HEK293 (cell line): ENCODE data around the gene ELAPOR1.

Experiments used
- GLIS2 ChIP-seq: fragments of 450-650 bp; formaldehyde crosslinking; IDR thresholded peaks from 2 replicates; pipeline ENCODE4 v1.5.1; 2016; ENCODE audit warnings: missing biosample characterization, missing genetic modification characterization
- HOXA7 ChIP-seq: sonication (generic); formaldehyde crosslinking; IDR thresholded peaks from 2 replicates; pipeline ENCODE4 v1.8.1; 2022; ENCODE audit warnings: missing genetic modification reagents, borderline replicate concordance
- ZBTB1 ChIP-seq: fragments of 450-650 bp; formaldehyde crosslinking; IDR thresholded peaks from 2 replicates; pipeline ENCODE4 v1.5.1; 2016; ENCODE audit warnings: missing biosample characterization, missing genetic modification characterization
- ZBTB48 ChIP-seq: fragments of 450-650 bp; formaldehyde crosslinking; IDR thresholded peaks from 2 replicates; pipeline ENCODE4 v1.5.1; 2016; ENCODE audit warnings: missing biosample characterization, missing genetic modification characterization
- ZNF223 ChIP-seq: fragments of 450-650 bp; formaldehyde crosslinking; IDR thresholded peaks from 2 replicates; pipeline ENCODE4 v1.5.1; 2016; ENCODE audit warnings: missing biosample characterization, missing genetic modification characterization
- ZNF302 ChIP-seq: fragments of 450-650 bp; formaldehyde crosslinking; IDR thresholded peaks from 2 replicates; pipeline ENCODE4 v1.5.1; 2016; ENCODE audit warnings: missing biosample characterization, missing genetic modification characterization, low read depth
- ZNF510 ChIP-seq: fragments of 450-650 bp; formaldehyde crosslinking; IDR thresholded peaks from 2 replicates; pipeline ENCODE4 v1.5.1; 2018; ENCODE audit warnings: mild to moderate bottlenecking, missing genetic modification characterization, missing biosample characterization; ENCODE audit not compliant: insufficient replicate concordance
- ZNF585B ChIP-seq: fragments of 450-650 bp; formaldehyde crosslinking; IDR thresholded peaks from 2 replicates; pipeline ENCODE4 v1.5.1; 2016; ENCODE audit warnings: missing biosample characterization, missing genetic modification characterization
- ZNF768 ChIP-seq: fragments of 450-650 bp; formaldehyde crosslinking; IDR thresholded peaks from 2 replicates; pipeline ENCODE4 v1.5.1; 2018; ENCODE audit warnings: missing biosample characterization, mild to moderate bottlenecking, missing genetic modification characterization
- ZNF776 ChIP-seq: fragments of 450-650 bp; formaldehyde crosslinking; IDR thresholded peaks from 2 replicates; pipeline ENCODE4 v1.5.0; 2017; ENCODE audit warnings: missing biosample characterization, missing genetic modification characterization, borderline replicate concordance
- ZNF830 ChIP-seq: fragments of 450-650 bp; IDR thresholded peaks from 2 replicates; pipeline ENCODE4 v1.5.0; 2018; ENCODE audit warnings: missing biosample characterization, missing genetic modification characterization, low read depth, mild to moderate bottlenecking, moderate library complexity
- TF ChIP-seq, protein P1 (sequence below): fragments of 450-650 bp; formaldehyde crosslinking; conservative IDR thresholded peaks from 2 replicates; pipeline ENCODE4 v1.5.1; 2016; ENCODE audit warnings: low read depth, missing biosample characterization, missing genetic modification characterization
- TF ChIP-seq, protein P2 (sequence below): fragments of 450-650 bp; formaldehyde crosslinking; IDR thresholded peaks from 2 replicates; pipeline ENCODE4 v1.5.1; 2016; ENCODE audit warnings: missing biosample characterization, missing genetic modification characterization, borderline replicate concordance
- TF ChIP-seq, protein P3 (sequence below): fragments of 450-650 bp; formaldehyde crosslinking; IDR thresholded peaks from 2 replicates; pipeline ENCODE4 v1.5.1; 2016; ENCODE audit warnings: missing biosample characterization, missing genetic modification characterization
- TF ChIP-seq, protein P4 (sequence below): fragments of 450-650 bp; formaldehyde crosslinking; IDR thresholded peaks from 2 replicates; pipeline ENCODE4 v1.5.1; 2016; ENCODE audit warnings: missing biosample characterization, missing genetic modification characterization
- TF ChIP-seq, protein P5 (sequence below): fragments of 450-650 bp; formaldehyde crosslinking; IDR thresholded peaks from 2 replicates; pipeline ENCODE4 v1.5.1; 2016; ENCODE audit warnings: missing biosample characterization, missing genetic modification characterization
- TF ChIP-seq, protein P6 (sequence below): fragments of 450-650 bp; formaldehyde crosslinking; IDR thresholded peaks from 2 replicates; pipeline ENCODE4 v1.5.1; 2016; ENCODE audit warnings: missing biosample characterization, missing genetic modification characterization, low read depth
- TF ChIP-seq, protein P7 (sequence below): fragments of 450-650 bp; formaldehyde crosslinking; IDR thresholded peaks from 2 replicates; pipeline ENCODE4 v1.5.1; 2017; ENCODE audit warnings: missing biosample characterization, missing genetic modification characterization

The ELAPOR1 gene

DNA sequence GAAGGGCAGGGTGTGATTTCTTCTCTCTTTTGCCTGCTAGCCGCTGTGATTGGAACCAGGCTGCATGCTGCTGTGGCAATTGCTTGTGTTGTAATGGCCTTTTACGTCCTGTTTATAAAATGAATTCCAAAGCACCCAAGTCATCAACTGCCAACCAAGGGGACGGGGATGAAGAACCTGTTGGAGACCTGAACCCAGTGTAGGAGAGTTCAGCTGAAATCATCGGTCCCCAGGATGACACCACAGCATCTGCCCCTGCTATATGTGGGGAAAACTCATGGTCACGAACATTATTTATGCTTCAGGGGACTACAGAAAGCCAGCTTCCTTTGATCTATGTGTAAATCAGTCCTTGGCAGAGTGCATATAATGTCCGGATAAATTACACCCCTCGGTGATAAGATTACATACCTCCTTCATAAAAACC lies 19.5 kb upstream of the ELAPOR1 start (continued):
- TF ChIP-seq, protein P1, sequence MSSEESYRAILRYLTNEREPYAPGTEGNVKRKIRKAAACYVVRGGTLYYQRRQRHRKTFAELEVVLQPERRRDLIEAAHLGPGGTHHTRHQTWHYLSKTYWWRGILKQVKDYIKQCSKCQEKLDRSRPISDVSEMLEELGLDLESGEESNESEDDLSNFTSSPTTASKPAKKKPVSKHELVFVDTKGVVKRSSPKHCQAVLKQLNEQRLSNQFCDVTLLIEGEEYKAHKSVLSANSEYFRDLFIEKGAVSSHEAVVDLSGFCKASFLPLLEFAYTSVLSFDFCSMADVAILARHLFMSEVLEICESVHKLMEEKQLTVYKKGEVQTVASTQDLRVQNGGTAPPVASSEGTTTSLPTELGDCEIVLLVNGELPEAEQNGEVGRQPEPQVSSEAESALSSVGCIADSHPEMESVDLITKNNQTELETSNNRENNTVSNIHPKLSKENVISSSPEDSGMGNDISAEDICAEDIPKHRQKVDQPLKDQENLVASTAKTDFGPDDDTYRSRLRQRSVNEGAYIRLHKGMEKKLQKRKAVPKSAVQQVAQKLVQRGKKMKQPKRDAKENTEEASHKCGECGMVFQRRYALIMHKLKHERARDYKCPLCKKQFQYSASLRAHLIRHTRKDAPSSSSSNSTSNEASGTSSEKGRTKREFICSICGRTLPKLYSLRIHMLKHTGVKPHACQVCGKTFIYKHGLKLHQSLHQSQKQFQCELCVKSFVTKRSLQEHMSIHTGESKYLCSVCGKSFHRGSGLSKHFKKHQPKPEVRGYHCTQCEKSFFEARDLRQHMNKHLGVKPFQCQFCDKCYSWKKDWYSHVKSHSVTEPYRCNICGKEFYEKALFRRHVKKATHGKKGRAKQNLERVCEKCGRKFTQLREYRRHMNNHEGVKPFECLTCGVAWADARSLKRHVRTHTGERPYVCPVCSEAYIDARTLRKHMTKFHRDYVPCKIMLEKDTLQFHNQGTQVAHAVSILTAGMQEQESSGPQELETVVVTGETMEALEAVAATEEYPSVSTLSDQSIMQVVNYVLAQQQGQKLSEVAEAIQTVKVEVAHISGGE (tag by site-specific recombination) = no peak
- no peak for TF ChIP-seq GLIS2 (tag by site-specific recombination)
- no peak for TF ChIP-seq ZNF302 (tag by site-specific recombination)
- TF ChIP-seq, protein P2, sequence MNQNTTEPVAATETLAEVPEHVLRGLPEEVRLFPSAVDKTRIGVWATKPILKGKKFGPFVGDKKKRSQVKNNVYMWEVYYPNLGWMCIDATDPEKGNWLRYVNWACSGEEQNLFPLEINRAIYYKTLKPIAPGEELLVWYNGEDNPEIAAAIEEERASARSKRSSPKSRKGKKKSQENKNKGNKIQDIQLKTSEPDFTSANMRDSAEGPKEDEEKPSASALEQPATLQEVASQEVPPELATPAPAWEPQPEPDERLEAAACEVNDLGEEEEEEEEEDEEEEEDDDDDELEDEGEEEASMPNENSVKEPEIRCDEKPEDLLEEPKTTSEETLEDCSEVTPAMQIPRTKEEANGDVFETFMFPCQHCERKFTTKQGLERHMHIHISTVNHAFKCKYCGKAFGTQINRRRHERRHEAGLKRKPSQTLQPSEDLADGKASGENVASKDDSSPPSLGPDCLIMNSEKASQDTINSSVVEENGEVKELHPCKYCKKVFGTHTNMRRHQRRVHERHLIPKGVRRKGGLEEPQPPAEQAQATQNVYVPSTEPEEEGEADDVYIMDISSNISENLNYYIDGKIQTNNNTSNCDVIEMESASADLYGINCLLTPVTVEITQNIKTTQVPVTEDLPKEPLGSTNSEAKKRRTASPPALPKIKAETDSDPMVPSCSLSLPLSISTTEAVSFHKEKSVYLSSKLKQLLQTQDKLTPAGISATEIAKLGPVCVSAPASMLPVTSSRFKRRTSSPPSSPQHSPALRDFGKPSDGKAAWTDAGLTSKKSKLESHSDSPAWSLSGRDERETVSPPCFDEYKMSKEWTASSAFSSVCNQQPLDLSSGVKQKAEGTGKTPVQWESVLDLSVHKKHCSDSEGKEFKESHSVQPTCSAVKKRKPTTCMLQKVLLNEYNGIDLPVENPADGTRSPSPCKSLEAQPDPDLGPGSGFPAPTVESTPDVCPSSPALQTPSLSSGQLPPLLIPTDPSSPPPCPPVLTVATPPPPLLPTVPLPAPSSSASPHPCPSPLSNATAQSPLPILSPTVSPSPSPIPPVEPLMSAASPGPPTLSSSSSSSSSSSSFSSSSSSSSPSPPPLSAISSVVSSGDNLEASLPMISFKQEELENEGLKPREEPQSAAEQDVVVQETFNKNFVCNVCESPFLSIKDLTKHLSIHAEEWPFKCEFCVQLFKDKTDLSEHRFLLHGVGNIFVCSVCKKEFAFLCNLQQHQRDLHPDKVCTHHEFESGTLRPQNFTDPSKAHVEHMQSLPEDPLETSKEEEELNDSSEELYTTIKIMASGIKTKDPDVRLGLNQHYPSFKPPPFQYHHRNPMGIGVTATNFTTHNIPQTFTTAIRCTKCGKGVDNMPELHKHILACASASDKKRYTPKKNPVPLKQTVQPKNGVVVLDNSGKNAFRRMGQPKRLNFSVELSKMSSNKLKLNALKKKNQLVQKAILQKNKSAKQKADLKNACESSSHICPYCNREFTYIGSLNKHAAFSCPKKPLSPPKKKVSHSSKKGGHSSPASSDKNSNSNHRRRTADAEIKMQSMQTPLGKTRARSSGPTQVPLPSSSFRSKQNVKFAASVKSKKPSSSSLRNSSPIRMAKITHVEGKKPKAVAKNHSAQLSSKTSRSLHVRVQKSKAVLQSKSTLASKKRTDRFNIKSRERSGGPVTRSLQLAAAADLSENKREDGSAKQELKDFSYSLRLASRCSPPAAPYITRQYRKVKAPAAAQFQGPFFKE (tag by site-specific recombination) = no peak
- TF ChIP-seq HOXA7 (CRISPR knock-in tag) = no peak
- no peak for TF ChIP-seq ZNF510
- no peak for TF ChIP-seq ZNF223 (tag by site-specific recombination)
- TF ChIP-seq ZBTB48 (tag by site-specific recombination) = peak; percentile 82
- TF ChIP-seq ZNF768 (tag by site-specific recombination) = no peak
- TF ChIP-seq, protein P3, sequence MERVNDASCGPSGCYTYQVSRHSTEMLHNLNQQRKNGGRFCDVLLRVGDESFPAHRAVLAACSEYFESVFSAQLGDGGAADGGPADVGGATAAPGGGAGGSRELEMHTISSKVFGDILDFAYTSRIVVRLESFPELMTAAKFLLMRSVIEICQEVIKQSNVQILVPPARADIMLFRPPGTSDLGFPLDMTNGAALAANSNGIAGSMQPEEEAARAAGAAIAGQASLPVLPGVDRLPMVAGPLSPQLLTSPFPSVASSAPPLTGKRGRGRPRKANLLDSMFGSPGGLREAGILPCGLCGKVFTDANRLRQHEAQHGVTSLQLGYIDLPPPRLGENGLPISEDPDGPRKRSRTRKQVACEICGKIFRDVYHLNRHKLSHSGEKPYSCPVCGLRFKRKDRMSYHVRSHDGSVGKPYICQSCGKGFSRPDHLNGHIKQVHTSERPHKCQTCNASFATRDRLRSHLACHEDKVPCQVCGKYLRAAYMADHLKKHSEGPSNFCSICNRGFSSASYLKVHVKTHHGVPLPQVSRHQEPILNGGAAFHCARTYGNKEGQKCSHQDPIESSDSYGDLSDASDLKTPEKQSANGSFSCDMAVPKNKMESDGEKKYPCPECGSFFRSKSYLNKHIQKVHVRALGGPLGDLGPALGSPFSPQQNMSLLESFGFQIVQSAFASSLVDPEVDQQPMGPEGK (tag by site-specific recombination) = no peak
- no peak for TF ChIP-seq ZNF776
- TF ChIP-seq, protein P4, sequence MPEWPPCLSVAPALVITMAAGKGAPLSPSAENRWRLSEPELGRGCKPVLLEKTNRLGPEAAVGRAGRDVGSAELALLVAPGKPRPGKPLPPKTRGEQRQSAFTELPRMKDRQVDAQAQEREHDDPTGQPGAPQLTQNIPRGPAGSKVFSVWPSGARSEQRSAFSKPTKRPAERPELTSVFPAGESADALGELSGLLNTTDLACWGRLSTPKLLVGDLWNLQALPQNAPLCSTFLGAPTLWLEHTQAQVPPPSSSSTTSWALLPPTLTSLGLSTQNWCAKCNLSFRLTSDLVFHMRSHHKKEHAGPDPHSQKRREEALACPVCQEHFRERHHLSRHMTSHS (tag by site-specific recombination) = no peak
- TF ChIP-seq, protein P5, sequence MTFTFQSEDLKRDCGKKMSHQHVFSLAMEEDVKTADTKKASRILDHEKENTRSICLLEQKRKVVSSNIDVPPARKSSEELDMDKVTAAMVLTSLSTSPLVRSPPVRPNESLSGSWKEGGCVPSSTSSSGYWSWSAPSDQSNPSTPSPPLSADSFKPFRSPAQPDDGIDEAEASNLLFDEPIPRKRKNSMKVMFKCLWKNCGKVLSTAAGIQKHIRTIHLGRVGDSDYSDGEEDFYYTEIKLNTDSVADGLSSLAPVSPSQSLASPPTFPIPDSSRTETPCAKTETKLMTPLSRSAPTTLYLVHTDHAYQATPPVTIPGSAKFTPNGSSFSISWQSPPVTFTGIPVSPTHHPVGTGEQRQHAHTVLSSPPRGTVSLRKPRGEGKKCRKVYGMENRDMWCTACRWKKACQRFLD (tag by site-specific recombination) = no peak
- TF ChIP-seq ZNF830 = no peak
- TF ChIP-seq, protein P6, sequence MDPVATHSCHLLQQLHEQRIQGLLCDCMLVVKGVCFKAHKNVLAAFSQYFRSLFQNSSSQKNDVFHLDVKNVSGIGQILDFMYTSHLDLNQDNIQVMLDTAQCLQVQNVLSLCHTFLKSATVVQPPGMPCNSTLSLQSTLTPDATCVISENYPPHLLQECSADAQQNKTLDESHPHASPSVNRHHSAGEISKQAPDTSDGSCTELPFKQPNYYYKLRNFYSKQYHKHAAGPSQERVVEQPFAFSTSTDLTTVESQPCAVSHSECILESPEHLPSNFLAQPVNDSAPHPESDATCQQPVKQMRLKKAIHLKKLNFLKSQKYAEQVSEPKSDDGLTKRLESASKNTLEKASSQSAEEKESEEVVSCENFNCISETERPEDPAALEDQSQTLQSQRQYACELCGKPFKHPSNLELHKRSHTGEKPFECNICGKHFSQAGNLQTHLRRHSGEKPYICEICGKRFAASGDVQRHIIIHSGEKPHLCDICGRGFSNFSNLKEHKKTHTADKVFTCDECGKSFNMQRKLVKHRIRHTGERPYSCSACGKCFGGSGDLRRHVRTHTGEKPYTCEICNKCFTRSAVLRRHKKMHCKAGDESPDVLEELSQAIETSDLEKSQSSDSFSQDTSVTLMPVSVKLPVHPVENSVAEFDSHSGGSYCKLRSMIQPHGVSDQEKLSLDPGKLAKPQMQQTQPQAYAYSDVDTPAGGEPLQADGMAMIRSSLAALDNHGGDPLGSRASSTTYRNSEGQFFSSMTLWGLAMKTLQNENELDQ = no peak
- TF ChIP-seq ZNF585B (tag by site-specific recombination) = no peak
- TF ChIP-seq, protein P7, sequence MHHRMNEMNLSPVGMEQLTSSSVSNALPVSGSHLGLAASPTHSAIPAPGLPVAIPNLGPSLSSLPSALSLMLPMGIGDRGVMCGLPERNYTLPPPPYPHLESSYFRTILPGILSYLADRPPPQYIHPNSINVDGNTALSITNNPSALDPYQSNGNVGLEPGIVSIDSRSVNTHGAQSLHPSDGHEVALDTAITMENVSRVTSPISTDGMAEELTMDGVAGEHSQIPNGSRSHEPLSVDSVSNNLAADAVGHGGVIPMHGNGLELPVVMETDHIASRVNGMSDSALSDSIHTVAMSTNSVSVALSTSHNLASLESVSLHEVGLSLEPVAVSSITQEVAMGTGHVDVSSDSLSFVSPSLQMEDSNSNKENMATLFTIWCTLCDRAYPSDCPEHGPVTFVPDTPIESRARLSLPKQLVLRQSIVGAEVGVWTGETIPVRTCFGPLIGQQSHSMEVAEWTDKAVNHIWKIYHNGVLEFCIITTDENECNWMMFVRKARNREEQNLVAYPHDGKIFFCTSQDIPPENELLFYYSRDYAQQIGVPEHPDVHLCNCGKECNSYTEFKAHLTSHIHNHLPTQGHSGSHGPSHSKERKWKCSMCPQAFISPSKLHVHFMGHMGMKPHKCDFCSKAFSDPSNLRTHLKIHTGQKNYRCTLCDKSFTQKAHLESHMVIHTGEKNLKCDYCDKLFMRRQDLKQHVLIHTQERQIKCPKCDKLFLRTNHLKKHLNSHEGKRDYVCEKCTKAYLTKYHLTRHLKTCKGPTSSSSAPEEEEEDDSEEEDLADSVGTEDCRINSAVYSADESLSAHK (tag by site-specific recombination) = no peak
- no peak for TF ChIP-seq ZBTB1 (tag by site-specific recombination)
